IPS-18c (cell line): ENCODE data around the gene PLEK.
"Not testable (repeated sequence)": the region's sequence is repeated elsewhere in the genome, so short reads cannot be mapped to it uniquely, and the experiment has no call there.

Experiments used
- H3K4me3 ChIP-seq: 2 replicates; pipeline ENCODE4 v1.7.0; 2013; ENCODE audit warnings: low read depth, mild to moderate bottlenecking, low read length, moderate library complexity; ENCODE audit not compliant: insufficient read depth
- H3K9me3 ChIP-seq: one replicate; pipeline ENCODE4 v1.6.1; 2013; ENCODE audit warnings: mild to moderate bottlenecking, low read length, moderate library complexity; ENCODE audit not compliant: control insufficient read depth, insufficient read depth

PLEK gene

DNA sequence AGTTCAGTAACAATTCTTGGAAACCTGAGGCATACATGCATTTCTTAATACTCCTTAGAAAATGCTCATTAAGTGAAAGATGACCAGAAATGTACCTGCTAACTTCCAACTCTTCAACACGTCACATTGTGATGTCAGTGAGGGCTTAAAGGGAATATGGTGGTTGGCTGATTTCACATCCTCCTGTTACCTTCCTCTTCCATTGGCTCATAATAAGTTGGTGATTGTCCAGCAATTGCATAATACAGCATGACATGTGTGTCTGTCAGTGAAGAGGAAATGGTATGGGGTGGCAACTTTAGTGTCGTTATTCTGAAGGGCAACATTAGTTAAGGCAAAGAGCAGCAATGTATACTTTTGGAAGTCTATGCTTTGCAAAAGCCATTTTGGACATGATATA, 26.0 kb downstream of the PLEK start:
- H3K9me3 ChIP-seq, result no peaks in the 10 kb centered on the region
- H3K4me3 ChIP-seq, result no peak overlapping the region

GRCh38 chr2:68391869-68392268, 26.8 kb downstream of the PLEK start:
- H3K9me3 ChIP-seq, result no peaks in the 10 kb centered on the region
- no peak overlapping the region for H3K4me3 ChIP-seq

- Histone ChIP-seq H3K4me3 (no peak overlapping the region), H3K9me3 (no peaks in the 10 kb centered on the region)
These were observed 31.0 kb downstream of the PLEK start for GRCh38 chr2:68396093-68396492.

GRCh38 chr2:68397704-68398263, 32.7 kb downstream of the PLEK start:
- H3K4me3 ChIP-seq, H3K9me3 ChIP-seq: not testable (repeated sequence)

- H3K9me3 ChIP-seq, result no peaks in the 10 kb centered on the region
- H3K4me3 ChIP-seq, result no peak overlapping the region
These were observed 38.1 kb downstream of the PLEK start for GRCh38 chr2:68403199-68403644.

GRCh38 chr2:68404164-68404563, 39.1 kb downstream of the PLEK start:
- Histone ChIP-seq H3K4me3 (no peak overlapping the region), H3K9me3 (no peaks in the 10 kb centered on the region)

DNA sequence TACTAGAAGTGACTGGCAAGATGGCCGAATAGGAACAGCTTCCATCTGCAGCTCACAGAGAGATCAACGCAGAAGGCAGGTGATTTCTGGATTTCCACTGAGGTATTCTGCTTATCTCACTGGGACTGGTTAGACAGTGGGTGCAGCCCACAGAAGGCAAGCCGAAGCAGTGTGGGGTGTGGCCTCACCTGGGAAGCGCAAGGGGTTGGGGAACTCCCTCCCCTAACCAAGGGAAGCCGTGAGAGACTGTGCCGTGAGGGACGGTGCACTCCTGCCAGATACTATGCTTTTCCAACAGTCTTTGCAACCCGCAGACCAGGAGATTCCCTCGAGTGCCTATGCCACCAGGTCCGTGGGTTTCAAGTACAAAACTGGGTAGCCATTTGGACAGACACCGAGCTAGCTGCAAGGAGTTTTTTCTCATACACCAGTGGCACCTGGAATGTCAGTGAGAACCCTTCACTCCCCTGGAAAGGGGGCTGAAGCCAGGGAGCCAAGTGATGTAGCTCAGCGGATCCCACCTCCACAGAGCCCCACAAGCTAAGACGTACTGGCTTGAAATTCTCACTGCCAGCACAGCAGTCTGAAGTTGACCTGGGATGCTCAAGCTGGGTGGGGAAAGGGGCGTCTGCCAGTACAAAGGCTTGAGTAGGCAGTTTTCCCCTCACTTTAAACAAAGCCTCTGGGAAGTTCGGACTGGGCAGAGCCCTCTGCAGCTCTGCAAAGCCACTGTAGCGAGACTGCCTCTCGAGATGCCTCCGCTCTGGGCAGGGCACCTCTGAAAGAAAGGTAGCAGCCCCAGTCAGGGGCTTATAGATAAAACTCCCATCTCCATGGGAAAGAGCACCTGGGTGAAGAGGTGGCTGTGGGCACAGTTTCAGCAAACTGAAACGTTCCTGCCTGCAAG, 40.1 kb downstream of the PLEK start:
- H3K4me3 ChIP-seq, result no peak overlapping the region; the same call in 1 of the 2 replicates
- H3K9me3 ChIP-seq, result no peaks in the 10 kb centered on the region

DNA sequence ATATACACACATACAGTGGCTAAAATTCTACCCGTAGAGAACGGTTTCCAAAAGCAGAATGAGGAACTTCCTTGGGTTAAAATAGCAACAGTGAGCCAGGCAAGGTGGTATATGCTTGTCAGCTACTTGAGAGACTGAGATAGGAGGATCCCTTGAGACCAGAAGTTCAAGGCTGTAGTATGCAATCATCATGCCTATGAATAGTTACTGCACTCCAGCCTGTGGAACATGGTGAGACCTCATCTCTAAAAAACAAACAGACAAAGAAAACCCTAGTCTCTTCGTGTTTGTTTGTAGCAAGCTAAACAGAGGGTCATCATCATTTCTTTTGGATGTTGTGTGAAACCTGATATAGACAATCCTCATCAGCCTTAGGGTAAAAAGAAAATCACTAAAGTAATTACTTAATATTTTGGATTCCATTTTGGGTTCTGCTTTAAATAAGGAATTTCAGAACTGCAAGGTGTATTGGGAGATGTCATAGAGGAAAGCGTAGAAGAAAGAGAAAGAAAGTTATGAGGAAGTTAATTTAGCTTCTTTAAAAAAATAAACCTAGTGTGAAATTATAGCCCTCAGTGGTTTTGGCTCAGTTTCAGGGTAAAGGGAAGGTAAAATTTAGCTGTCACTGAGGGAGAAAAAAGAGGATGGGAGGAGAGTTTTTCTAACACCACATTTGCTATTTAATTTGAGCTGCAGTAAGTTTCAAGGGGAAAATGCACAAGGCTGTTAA, 46.5 kb downstream of the PLEK start:
- no peak overlapping the region for H3K4me3 ChIP-seq

DNA sequence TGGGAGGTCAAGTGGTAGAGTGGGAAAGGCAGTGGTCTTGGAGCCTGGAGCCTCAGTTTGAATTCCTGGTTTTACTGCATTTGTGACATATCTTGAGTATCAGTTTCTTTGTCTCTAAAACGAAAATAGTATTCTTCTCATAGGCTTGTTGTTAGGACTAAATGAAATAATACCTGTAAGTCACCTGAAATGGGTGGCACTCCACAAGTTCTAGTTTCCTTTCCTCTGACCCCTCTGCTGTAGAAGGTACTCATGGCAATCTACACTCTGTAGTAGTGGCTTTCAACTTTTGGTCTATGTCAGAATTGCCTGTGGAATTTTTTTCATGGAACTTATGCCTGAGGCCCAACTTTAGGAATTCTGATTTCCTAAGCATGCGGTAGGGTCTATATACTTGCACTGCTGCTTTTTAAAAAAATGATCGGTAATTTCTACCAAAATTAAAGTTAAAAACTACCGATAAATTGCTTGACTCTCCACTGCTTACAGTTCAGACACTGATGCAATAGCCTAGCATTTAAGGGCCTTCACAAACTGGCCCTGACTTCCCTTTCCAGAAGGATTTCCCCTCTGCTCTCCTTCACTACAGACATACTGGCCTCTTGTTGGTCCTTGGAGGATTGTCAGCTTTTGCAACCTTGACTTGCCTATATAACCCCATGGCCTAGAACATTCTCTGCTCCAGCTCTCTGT, 47.2 kb downstream of the PLEK start:
- no peak overlapping the region for H3K4me3 ChIP-seq
- H3K9me3 ChIP-seq, result no peaks in the 10 kb centered on the region

More for the DNA sequence above, 46.5 kb downstream of the PLEK start:
- no peaks in the 10 kb centered on the region for H3K9me3 ChIP-seq

- Histone ChIP-seq H3K9me3 (no peaks in the 10 kb centered on the region), H3K4me3 (no peak overlapping the region)
These were observed 48.4 kb downstream of the PLEK start for GRCh38 chr2:68413466-68413865.

DNA sequence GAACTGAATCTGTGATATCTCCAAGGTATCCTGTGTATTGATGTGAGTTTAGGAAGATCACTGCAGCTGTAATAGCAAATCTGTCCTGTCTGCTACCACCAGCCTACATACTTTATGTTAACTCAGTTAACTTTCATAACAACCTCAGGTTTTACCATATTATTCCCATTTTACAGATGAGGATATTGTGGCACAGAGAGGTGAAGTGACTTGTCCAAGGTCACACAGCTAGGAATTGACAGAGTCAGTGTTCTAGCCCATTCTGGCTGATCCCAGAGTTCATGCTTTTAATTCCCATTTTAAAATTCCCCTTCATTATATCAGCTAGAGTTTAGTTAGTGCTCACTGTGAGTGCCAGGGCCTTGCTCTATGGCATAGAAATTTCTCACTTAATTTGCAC, 49.4 kb downstream of the PLEK start:
- Histone ChIP-seq H3K4me3 (no peak overlapping the region), H3K9me3 (no peaks in the 10 kb centered on the region)

- H3K4me3 ChIP-seq, result no peak overlapping the region
These were observed 49.8 kb downstream of the PLEK start for GRCh38 chr2:68414876-68415275.

DNA sequence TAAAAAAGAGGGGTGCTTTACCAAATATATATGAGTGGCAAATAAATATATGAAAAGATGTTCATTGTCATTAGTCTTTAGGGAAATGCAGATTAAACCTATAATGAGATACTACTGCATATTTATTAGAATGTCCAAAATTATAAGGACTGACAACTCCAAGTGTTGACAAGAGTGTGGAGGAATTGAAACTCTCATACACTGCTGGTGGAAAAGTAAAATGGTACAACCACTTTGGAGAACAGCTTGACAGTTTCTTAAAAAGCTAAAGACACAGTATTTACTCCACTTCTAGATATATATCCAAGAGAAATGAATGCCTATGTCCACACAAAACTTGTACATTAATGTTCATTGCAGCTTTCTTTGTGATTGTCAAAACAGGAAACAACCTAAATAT, 50.4 kb downstream of the PLEK start:
- H3K9me3 ChIP-seq, result no peaks in the 10 kb centered on the region

More at GRCh38 chr2:68414876-68415275, 49.8 kb downstream of the PLEK start:
- no peaks in the 10 kb centered on the region for H3K9me3 ChIP-seq

GRCh38 chr2:68416081-68416675, 51.1 kb downstream of the PLEK start:
- no peak overlapping the region for H3K4me3 ChIP-seq
- no peaks in the 10 kb centered on the region for H3K9me3 ChIP-seq

More for the DNA sequence above, 50.4 kb downstream of the PLEK start:
- H3K4me3 ChIP-seq, result no peak overlapping the region

DNA sequence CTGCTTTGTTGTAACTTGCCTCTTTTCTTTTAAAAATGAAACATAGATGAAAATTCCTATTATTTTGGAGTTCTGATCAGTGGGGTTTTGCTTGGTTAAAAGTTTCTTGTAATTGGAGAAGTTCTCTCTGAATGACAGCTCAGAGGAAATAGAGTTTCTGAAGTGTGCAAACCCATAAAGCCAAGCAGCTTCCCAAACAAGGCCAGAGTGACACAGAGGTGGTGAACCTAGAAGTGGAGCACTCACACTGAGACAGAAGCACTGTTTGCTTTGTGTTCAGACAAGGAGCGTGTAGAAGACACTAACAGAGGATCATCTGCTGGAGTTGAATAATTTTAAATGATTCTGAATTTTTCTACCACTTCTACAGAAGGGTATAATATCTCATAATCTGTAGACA, 52.8 kb downstream of the PLEK start:
- no peaks in the 10 kb centered on the region for H3K9me3 ChIP-seq

DNA sequence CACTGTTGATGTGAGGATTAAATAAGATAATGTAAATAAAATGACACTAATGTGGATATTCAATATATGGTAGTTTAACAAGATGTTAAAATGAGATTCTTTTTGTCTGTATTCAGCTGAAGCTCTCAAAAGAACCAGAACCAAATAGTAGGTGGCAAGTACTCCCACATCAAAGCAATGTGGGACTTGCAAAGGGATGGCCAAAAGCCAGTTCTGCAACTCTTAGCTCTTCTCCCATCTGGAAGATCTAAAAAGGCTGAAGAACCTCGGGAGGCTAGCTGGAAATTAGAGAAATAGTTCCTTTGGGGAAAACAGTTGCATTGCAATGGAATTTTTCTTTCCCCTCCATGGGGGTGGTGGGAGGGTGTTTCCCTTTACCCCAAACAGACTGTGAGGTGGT, 53.3 kb downstream of the PLEK start:
- no peak overlapping the region for H3K4me3 ChIP-seq
- H3K9me3 ChIP-seq, result no peaks in the 10 kb centered on the region

More for the DNA sequence above, 52.8 kb downstream of the PLEK start:
- no peak overlapping the region for H3K4me3 ChIP-seq

- Histone ChIP-seq H3K4me3 (no peak overlapping the region), H3K9me3 (no peaks in the 10 kb centered on the region)
These were observed 53.8 kb downstream of the PLEK start for GRCh38 chr2:68418855-68419254.
